ENCODE results near the gene CHAF1A.

CHAF1A gene

DNA sequence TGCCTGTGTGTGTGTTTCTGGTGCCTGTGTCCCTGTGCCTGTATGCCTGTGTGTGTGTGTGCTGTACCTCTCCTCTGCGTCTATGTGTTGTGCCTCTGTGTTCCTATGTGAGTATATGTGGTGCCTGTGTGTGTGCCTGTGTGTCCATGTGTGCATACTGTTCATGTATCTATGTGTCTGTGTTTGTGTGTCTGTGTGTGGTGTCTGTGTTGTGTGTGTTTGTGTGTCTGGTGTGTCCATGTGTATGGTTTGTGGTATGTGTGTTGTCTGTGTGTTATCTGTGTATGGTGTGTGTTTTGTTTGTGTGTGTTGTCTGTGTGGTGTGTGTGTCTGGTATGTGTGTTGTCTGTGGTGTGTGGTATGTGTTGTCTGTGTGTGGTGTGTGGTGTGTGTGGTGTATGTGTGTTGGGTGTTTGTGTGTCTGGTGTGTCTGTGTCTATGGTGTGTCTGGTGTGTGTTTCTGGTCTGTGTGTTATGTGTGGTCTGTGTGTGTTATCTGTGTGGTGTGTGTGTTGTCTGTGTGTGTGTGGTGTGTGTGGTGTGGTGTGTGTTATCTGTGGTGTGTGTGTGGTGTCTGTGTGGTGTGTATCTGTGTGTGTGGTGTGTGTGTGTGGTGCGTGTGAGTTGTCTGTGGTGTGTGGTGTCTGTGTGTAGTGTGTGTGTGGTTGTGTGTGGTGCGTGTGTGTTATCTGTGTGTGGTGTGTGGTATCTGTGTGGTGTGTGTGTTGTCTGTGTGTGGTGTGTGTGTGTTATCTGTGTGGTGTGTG lies 90.1 kb downstream of the CHAF1A start:
- Mint-ChIP-seq H3K9me3 (no peaks in the 10 kb centered on the region), H3K27me3 (no peaks in the 10 kb centered on the region), H3K27ac (no peak overlapping the region), H3K36me3 (peaks cover 4% of the 10 kb centered on the region), H3K4me1 (no peaks in the 10 kb centered on the region), H3K4me3 (no peak overlapping the region)

Measured in activated naive CD4-positive, alpha-beta T cell treated with anti-CD3 and anti-CD28 coated beads, Interleukin-2, amount 50 U/mL, for 24 hours (primary cell).